CD4-positive, alpha-beta T cell treated with Interleukin-1 beta for 1 hour (primary cell): ENCODE measurements around the gene HOXB1.
"Not testable (repeated sequence)": the region's sequence is repeated elsewhere in the genome, so short reads cannot be mapped to it uniquely, and the experiment has no call there.

Source experiments
- DNase-seq, 2 donors: peaks; one replicate each; pipeline ENCODE4 v3.0.0-alpha.2; 2020 to 2022

The HOXB1 gene

GRCh38 chr17:48542114-48542656 is 11.4 kb upstream of the HOXB1 start:
- peak in 1 of 2 donors; percentile 30 for DNase-seq

DNA sequence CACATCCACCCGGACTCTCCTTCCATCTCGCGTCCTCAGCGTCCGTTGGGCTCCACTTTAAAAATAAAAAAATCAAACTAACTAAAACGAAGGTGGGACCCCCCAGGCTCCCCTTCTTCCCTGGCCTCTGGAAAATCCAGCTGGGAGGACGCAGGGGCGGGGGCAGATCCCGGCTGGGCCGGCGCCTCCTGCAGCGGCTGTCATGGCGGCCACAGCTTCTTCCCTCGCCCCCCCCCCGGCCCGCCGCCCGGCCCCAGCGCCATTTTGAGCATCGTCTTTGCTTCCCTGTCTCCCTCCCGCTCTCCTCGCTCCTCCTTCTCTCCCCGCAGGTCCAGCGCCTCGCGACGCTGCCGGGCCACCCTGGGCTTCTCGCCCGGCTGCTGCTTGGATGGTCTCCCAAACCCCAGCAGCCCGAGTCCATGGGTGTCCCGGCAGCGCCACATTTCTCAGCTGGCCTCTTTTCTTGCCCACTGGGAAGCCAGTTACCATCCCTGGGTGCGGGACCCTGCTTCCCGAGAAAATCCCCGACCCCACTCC is 10.8 kb upstream of the HOXB1 start:
- peak; percentile 36 to 46 for DNase-seq

DNA sequence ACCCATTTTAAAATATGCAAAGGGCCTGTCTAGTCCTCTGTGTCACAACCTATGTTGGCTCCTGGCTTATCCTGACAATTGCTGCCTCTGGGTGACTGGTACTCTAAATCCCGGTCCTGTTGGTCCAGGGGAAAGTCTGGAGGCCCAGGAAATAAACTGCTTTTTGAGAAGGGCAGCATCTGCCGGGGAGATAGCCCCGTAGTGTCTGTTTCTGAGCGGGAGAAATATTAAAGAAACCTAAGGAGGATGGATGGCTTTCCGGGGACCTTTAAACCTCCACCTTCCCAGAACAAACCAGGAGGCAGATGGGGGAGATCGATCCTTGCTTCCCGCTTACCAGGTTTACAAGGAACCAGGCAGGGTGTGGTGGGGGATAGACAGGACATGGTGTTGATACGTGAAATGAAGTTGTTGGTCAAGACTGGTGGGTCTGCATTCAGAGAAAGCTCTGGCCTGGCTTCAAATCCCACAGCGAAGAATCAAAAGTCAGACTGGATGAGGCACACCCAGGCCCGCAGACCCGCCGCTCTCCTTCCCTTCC is 10.3 kb upstream of the HOXB1 start:
- DNase-seq = peak in 1 of 2 donors; percentile 4

- no peak for DNase-seq
Observed at GRCh38 chr17:48540213-48540612, 9.4 kb upstream of the HOXB1 start.

DNA sequence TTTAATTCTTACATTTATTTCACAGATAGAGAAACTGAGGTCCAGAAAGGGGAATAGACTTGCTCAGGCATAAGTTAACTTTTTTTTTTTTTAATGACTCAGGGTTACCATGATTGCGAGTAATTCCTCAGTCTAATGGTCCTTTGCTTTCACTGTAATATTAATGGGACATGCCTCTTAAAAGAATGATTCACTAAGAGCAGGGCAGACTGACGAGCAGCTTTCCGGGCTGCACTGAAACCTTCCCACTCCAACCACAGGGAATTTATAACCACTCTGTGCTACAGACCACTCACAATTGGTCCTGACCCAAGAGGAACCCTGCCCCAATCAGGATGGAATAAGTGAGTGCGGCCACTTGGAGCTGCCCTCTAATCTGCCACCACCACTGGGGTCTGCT is 8.4 kb upstream of the HOXB1 start:
- no peak for DNase-seq

GRCh38 chr17:48537316-48537715 is 6.5 kb upstream of the HOXB1 start:
- no peak for DNase-seq

GRCh38 chr17:48535793-48536559 is 5.2 kb upstream of the HOXB1 start:
- DNase-seq = not testable (repeated sequence)

- no peak for DNase-seq
Observed at GRCh38 chr17:48532261-48532660, 1.4 kb upstream of the HOXB1 start.

DNA sequence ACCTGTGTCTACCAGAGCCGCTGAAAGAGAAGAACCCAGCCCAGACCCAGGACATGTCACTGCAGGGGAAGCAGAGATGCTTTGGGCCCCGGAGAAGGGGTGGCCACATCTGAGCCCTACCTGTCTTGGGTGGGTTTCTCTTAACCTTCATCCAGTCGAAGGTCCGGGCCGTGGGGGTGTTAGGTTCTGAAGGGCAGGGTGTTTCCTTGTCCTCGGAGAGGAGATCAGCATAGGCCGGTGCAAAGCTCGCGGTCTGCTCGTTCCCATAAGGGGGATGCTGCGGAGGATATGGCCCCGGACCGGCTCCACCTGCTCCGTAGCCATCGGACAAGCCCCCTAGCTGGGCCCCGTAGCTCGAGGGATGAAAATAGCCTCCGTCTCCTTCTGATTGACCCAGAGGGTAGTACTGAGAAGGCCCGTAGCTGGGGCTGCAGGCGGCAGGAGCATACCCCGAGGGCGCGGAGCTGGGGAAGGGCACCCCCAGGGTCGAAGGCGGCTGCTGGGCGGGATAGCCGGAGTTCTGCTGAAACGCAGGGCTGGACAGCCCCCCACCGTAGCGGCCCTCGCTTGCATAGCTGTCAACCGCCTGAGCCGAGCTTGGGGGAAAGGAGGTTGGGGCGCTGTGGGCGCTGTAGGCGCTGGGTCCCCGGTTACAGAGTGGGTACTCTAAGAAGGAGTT is 464 bp downstream of the HOXB1 start:
- no peak for DNase-seq

GRCh38 chr17:48529683-48530009 is 1.2 kb downstream of the HOXB1 start:
- DNase-seq = no peak

- no peak for DNase-seq
Observed at GRCh38 chr17:48528936-48529682, 1.7 kb downstream of the HOXB1 start.

DNA sequence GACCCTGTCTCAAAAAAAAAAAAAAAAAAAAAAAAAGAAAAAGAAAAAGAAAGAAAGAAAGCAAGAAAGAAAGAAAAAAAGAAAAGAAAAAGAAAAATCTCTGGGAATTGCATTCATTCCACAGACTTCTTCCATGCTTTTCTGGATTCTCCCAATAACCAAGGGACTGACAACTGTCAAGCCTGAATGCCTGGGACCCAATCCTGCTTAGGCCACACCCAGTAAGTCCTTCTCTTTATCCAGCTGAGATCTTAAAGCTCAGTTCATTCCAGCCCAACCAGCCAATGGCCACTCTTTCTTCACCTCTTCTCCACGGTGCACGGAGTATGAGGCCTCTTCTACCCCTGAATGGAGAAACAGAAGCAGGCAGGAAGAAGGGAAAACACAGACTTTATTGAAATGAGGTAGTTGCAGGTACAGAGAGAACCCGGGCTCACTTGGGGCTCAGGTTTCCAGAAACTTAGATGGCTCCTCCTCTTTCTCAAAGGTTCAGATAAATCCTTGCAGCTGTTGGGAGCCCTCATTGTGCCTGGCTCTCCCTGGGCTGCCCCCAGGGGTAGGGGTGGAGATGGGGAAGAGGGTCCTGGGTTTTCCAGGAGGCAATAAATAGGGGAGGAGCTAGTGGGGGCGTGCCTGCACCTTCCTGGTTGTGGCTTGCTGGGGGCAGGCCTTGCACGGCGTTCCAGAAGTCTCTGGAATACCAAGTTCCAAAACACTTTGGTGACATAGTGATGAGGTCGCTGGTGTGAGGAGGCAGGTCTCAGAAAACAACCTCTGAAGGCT is 2.5 kb downstream of the HOXB1 start:
- no peak for DNase-seq

DNA sequence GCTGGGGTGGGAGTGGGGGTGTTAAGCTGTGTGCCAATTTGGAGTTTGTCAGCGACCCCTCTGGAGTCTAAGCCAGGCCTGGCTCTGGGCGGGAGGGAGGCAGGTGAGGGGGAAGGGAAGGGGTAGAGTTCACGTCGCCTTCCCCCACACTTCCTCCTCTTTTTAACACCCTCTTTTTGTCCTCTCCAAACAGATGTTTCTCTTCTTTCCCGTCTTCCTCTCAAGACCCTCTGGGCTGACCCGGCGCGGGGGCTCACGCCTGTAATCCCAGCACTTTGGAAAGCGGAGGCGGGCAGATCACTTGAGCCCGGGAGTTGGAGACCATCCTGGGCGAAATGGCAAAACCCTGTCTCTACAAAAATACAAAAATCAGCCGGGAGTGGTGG is 3.3 kb downstream of the HOXB1 start:
- no peak for DNase-seq

DNA sequence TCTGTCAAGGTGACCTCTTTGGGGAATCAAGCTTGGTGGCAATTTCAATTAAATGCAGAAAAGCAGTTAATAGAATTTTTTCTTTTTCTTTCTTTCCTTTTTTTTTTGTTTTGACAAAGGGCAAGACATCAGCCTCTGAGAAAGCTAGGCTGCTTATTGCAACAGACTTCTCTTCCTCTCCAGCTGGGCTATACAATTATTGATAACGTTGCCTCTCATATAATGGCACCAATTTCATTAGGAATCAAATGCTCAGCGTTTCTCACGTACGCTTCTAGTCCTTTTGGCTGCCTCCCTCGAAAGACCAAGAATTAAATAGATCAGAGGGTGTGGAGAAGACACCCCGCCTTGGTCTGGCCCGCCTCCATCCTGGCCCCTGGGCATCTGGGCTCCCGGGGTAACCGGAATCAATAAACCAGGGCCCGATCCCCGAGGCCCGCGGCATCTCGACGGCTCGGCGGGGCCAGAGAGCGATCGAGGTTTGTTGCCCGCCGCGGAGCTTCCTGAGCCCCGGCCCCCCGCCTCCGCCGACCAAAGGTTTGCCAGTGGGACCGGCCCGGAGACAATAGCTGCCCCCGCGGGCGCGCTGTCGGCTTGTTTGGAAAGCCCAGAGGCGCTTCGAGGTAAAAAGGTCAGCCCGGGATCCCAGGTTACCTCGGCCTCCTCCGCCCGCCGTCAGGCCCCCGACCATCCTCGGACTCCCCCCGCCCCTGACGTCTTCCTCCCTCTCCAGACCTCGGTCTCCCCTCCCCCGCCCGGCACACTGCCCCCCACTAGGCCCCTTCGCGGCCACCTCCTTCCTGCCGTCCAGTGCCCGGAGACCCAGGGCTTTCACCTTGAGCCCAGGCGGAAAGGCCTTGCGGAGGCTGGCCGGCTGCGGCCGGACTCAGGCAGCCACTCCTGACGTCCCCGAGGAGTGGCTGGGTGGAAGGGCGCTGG is 3.9 kb downstream of the HOXB1 start:
- DNase-seq = no peak

GRCh38 chr17:48523010-48523409 is 7.8 kb downstream of the HOXB1 start:
- no peak for DNase-seq

DNA sequence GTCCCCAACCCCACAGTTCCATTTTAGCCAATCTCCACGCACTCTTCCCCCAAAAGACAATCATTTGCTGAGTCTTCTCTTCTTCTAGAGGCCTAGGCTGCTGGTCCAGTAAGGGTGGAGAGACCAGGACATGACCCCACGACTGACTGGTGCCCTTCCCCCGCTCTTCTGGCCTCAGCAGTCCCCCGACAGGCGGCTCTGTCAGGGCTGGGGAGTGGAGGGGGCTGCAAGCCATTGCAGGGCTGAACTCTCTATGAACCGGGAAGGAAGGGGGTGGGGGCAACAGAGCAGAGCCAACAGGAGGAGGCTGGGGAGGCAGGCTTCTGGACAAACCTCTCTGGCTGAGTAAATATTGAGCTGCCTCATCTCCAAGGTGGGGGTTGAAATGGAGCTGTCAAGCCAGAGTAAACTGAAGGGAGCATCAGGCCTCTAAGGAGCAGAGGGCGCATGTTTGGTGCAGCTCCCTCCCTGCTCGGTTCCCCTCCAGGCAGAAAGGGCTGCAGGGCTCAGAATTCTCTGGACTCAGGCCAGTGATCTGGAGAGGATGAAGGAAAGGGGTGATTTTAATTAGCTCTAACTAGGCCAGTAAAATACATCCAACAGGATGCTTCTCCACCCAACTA is 8.7 kb downstream of the HOXB1 start:
- DNase-seq = no peak

- DNase-seq = no peak
Observed at GRCh38 chr17:48520631-48521079, 10.2 kb downstream of the HOXB1 start.

DNA sequence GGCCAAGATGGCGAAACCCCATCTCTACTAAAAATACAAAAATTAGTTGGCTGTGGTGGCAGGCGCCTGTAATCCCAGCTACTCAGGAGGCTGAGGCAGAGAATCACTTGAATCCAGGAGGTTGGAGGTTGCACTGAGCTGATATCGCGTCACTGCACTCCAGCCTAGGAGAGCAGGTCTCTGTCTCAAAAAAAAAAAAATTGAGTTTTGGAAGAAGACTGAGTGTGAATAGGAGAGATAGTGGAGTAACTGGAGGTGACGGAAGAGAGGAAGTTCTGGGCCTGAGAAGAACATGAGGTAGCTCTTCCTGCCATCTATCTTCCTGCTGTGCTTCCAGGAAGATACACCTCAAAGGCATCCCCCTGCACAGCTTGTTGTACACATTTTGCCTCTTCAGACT is 11.4 kb downstream of the HOXB1 start:
- DNase-seq = no peak

DNA sequence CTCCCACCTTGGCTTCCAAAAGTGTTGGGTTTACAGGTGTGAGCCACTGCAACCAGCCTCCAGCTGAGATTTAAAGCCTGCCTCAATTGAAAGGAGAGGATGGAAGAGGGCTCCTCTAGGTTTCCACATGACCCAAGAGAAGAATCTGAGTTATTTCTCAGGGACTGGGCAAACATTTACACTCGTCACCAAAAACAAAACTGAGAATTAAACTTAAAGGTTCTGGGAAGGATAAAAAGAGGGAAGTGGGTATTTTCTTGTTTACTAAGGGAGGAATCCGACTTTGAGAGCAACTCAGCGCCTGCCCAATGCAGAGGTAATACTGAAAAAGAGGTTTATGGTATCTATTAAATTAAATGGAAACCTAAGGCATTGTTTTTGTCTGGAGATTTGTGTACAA is 13.3 kb downstream of the HOXB1 start:
- no peak for DNase-seq
